Measurements from ENCODE around the gene ENSA.
"Not testable (repeated sequence)": the region's sequence is repeated elsewhere in the genome, so short reads cannot be mapped to it uniquely, and the experiment has no call there.

Gene ENSA

DNA sequence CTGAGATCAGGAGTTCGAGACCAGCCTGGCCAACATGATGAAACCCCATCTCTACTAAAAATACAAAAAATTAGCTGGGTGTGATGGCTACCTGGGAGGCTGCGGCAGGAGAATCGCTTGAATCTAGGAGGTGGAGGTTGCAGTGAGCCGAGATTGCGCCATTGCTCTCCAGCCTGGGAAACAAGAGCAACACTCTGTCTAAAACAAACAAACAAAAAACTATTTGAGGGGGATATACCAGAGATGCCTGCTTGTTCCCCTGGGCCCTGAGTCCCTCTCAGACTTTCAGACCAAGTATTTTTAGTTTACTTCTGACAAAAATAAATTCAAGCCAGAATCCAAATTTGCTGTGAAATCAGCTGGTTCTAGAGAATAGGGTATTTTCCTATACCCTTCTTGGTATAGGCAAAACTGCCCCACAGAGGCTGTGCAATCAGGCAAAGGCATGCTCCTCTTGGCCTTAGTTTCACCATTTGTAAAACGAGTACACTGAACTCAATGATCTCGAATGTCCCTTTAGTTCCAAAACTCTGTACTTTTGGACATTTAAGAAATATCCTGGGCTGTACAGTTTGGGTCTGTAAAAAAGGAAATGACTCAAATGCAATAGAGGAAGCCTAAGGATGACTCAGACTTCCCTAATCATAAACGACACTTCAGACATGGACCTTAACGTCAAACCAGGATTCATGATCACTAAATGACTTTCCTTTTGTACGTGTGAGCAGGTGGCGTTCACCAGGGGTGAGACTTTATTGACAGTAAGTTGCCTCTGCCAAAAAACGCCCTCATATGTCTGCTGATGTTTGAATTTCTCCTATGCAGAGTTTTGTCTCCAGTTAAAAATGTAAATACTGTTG lies 16.1 kb downstream of the ENSA start:
- peak overlapping the region; percentile 94 for H3K27ac Mint-ChIP-seq
- H3K4me1 Mint-ChIP-seq (ENCODE audit: low read depth) = peaks cover 67% of the 10 kb centered on the region
- H3K27me3 Mint-ChIP-seq = no peaks in the 10 kb centered on the region
- intact Hi-C loops (cut with micrococcal nuclease) = loop anchor here (1.0 kb wide), 1 partner anchor 34 kb away; the partner anchor contains the start of gene MCL1
- H3K9me3 Mint-ChIP-seq = no peaks in the 10 kb centered on the region
- peak overlapping the region; percentile 63 for H3K4me3 Mint-ChIP-seq
- peaks cover 29% of the 10 kb centered on the region for H3K36me3 Mint-ChIP-seq (ENCODE audit: low read depth)

DNA sequence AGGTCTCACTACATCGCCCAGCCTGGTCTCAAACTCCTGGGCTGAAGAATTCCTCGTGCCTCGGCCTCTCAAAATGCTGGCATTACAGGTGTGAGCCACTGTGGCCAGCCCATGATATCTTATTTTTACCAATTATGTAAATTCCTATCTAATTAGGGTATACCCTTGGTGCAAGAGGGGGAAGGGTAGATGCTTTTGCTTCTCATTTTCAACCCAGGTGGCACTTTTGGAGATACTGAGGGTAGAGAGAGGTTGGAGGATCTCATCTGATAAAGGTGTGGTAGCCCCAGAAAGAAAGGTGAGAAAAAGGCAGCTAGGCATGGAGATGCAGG lies 17.4 kb downstream of the ENSA start:
- Mint-ChIP-seq H3K27me3 (no peaks in the 10 kb centered on the region), H3K4me1 (ENCODE audit: low read depth) (peaks cover 63% of the 10 kb centered on the region), H3K36me3 (ENCODE audit: low read depth) (peaks cover 18% of the 10 kb centered on the region), H3K27ac (peak overlapping the region; percentile 94), H3K9me3 (no peaks in the 10 kb centered on the region), H3K4me3 (peak overlapping the region; percentile 30)
- intact Hi-C loops (cut with micrococcal nuclease) = no loop called here

DNA sequence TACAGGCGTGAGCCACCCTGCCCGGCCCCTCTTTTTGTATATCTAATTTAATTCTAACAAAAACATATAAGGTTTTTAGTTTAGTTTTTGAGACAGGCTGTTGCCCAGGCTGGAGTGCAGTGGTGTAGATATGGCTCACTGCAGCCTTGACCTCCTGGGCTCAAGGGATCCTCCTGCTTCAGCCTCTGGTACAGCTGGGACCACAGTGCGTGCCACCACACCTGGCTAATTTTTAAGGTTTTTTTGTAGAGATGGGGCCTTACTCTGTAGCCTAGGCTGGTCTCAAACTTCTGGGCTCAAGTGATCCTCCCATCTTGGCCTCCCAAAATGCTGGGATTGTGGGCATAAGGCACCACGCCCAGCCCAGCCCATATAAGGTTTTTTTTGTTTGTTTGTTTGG lies 18.8 kb downstream of the ENSA start:
- H3K9me3 Mint-ChIP-seq = no peaks in the 10 kb centered on the region
- no peak overlapping the region for H3K4me3 Mint-ChIP-seq
- no peaks in the 10 kb centered on the region for H3K27me3 Mint-ChIP-seq
- intact Hi-C loops (cut with micrococcal nuclease) = loop anchor here (2.0 kb wide), 1 partner anchor 18 kb away; the partner anchor contains the start of gene ENSA
- H3K27ac Mint-ChIP-seq = peak overlapping the region; percentile 94
- H3K4me1 Mint-ChIP-seq (ENCODE audit: low read depth) = peaks cover 49% of the 10 kb centered on the region
- peaks cover 4% of the 10 kb centered on the region for H3K36me3 Mint-ChIP-seq (ENCODE audit: low read depth)

- intact Hi-C loops (cut with micrococcal nuclease) = loop anchor here (2.0 kb wide), 1 partner anchor 19 kb away; the partner anchor contains the start of gene ENSA
- Mint-ChIP-seq H3K9me3 (no peaks in the 10 kb centered on the region), H3K4me3 (no peak overlapping the region), H3K27me3 (no peaks in the 10 kb centered on the region), H3K27ac (peak overlapping the region; percentile 94), H3K36me3 (ENCODE audit: low read depth) (no peaks in the 10 kb centered on the region), H3K4me1 (ENCODE audit: low read depth) (peaks cover 49% of the 10 kb centered on the region)
Measured at GRCh38 chr1:150609732-150610131, 19.7 kb downstream of the ENSA start.

DNA sequence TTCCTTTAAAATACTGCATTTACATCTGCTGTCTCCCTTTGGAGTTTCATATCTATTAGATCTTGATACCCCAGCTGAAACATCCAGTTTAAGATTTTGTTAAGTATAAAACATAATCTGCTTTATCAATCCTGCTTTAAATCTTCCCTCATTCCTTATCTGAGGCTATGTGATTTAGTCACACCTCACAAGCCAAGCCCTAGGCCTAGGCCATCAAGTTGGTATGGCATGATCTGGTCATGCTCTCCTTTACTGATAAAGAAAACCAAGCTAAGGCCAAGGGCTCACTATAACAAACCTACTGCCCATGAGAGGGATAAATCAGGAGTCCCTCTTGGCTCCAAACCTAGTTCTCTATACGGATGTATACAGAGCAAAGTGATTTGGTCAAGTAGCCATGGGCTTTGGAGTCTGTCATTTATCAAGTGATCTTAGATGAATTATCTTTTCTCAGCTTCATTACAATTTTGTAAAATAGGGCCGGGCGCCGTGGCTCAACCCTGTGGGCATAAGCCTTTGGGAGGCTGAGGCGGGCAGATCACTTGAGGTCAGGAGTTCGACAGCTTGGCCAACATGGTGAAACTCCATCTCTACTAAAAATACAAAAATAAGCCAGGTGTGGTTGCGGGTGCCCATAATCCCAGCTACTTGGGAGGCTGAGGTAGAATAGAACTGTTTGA lies 22.8 kb downstream of the ENSA start:
- no peaks in the 10 kb centered on the region for H3K36me3 Mint-ChIP-seq (ENCODE audit: low read depth)
- no peaks in the 10 kb centered on the region for H3K9me3 Mint-ChIP-seq
- H3K4me1 Mint-ChIP-seq (ENCODE audit: low read depth) = peaks cover 35% of the 10 kb centered on the region
- H3K4me3 Mint-ChIP-seq = no peak overlapping the region
- H3K27me3 Mint-ChIP-seq = no peaks in the 10 kb centered on the region
- no peak overlapping the region for H3K27ac Mint-ChIP-seq
- intact Hi-C loops (cut with micrococcal nuclease) = no loop called here

DNA sequence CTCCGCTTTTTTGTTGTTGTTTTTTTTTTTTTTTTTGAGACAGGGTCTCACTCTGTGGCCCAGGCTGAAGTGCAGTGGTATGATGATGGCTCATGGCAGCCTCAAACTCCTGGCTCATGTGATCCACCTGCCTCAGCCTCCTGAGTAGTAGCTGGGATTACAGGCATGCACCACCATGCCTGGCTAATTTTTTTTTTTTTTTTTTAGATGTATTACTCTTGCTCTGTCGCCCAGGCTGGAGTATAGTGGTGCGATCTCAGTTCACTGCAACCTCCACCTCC lies 24.0 kb downstream of the ENSA start:
- Mint-ChIP-seq H3K4me1 (ENCODE audit: low read depth) (peaks cover 28% of the 10 kb centered on the region), H3K27ac (peak overlapping the region; percentile 34)
- intact Hi-C loops (cut with micrococcal nuclease); H3K36me3 Mint-ChIP-seq (ENCODE audit: low read depth); H3K27me3 Mint-ChIP-seq; H3K4me3 Mint-ChIP-seq; H3K9me3 Mint-ChIP-seq: not testable (repeated sequence)

DNA sequence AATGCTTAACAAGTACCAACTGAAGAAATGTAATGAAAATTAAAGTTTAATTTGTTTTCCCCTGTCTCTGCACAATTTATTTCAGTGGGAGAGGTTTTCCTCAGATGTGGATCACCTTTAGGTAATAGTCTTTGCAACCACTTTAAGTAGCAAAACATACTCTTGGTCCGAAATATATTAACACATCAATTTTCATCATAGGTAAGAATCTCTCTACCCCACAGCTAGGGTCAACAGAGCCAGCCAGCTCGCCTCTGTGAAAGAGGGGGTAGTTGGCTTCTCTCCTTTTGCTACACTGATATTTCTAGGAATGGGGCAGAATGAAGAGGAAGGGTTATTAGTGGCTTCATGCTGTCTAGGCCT lies 25.2 kb downstream of the ENSA start:
- H3K27ac Mint-ChIP-seq = peak overlapping the region; percentile 34
- H3K4me3 Mint-ChIP-seq = no peak overlapping the region
- H3K36me3 Mint-ChIP-seq (ENCODE audit: low read depth) = peaks cover 12% of the 10 kb centered on the region
- no peaks in the 10 kb centered on the region for H3K9me3 Mint-ChIP-seq
- H3K27me3 Mint-ChIP-seq = no peaks in the 10 kb centered on the region
- H3K4me1 Mint-ChIP-seq (ENCODE audit: low read depth) = peaks cover 20% of the 10 kb centered on the region
- intact Hi-C loops (cut with micrococcal nuclease) = no loop called here

DNA sequence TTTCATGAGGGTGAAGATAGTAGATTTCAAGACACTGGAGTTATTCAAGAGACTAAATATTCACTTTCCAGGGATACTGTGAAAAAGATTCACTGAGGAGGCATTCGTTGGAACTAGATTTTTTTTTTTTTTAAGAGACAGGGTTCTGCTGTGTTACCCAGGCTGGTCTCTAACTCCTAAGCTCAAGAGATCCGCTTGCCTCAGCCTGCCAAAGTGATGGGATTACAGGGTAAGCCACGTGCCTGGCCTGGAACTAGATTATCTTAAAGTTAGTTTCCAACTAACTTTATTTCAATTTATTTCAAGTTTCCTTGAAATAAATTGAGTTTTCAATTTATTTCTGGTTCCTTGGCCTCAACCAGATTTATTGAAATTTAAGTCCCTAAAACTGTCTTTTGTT lies 25.7 kb downstream of the ENSA start:
- H3K36me3 Mint-ChIP-seq (ENCODE audit: low read depth) = peaks cover 12% of the 10 kb centered on the region
- H3K4me3 Mint-ChIP-seq = no peak overlapping the region
- no peaks in the 10 kb centered on the region for H3K27me3 Mint-ChIP-seq
- H3K9me3 Mint-ChIP-seq = no peaks in the 10 kb centered on the region
- intact Hi-C loops (cut with micrococcal nuclease) = loop anchor here (2.0 kb wide), 1 partner anchor 15 kb away; no protein-coding TSS in a partner anchor
- H3K27ac Mint-ChIP-seq = peak overlapping the region; percentile 10
- H3K4me1 Mint-ChIP-seq (ENCODE audit: low read depth) = peaks cover 20% of the 10 kb centered on the region

DNA sequence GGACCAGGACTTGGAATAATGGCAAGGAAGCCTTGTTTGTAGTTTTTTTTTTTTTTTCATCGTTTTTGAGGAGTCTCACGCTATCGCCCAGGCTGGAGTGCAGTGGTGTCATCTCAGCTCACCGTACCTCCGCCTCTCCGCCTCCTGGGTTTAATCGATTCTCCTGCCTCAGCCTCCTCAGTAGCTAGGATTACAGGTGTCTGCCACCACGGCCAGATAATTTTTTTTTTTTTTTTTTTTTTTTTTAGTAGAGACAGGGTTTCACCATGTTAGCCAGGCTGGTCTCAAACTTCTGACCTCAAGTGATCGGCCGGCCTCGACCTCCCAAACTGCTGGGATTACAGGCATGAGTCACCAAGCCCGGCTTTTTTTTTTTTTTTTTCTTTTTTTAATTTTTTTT lies 27.0 kb downstream of the ENSA start:
- not testable (repeated sequence) for H3K27me3 Mint-ChIP-seq, H3K27ac Mint-ChIP-seq, H3K4me3 Mint-ChIP-seq, H3K9me3 Mint-ChIP-seq
- intact Hi-C loops (cut with micrococcal nuclease) = loop anchor here (2.0 kb wide), 1 partner anchor 14 kb away; no protein-coding TSS in a partner anchor
- peaks cover 20% of the 10 kb centered on the region for H3K4me1 Mint-ChIP-seq (ENCODE audit: low read depth)
- peaks cover 12% of the 10 kb centered on the region for H3K36me3 Mint-ChIP-seq (ENCODE audit: low read depth)

GRCh38 chr1:150601540-150601939 lies 27.9 kb downstream of the ENSA start:
- intact Hi-C loops (cut with micrococcal nuclease) = no loop called here
- Mint-ChIP-seq H3K36me3 (ENCODE audit: low read depth) (peaks cover 12% of the 10 kb centered on the region), H3K9me3 (no peaks in the 10 kb centered on the region), H3K4me3 (no peak overlapping the region), H3K27me3 (no peaks in the 10 kb centered on the region), H3K4me1 (ENCODE audit: low read depth) (peaks cover 21% of the 10 kb centered on the region), H3K27ac (peak overlapping the region; percentile 52)

GRCh38 chr1:150598346-150598745 lies 31.1 kb downstream of the ENSA start:
- intact Hi-C loops (cut with micrococcal nuclease); H3K9me3 Mint-ChIP-seq; H3K27ac Mint-ChIP-seq; H3K27me3 Mint-ChIP-seq; H3K4me3 Mint-ChIP-seq: not testable (repeated sequence)
- peaks cover 22% of the 10 kb centered on the region for H3K4me1 Mint-ChIP-seq (ENCODE audit: low read depth)
- peaks cover 12% of the 10 kb centered on the region for H3K36me3 Mint-ChIP-seq (ENCODE audit: low read depth)

DNA sequence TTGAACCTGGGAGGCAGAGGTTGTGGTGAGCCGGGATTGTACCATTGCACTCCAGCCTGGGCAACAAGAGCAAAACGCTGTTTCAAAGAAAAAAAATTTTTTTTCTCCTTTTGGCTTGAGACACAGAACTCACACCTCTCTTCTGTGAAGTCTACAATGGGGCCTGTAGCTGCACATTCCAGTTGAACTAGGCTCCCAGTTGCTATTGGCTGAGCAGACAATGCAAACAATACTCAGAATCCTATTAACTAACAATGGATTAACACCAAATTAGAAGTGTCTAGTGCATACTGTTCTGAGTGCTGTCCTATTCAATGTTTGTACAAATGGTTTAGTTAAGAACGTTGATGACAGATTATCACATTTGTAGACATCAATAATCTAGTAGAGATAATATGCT lies 32.4 kb downstream of the ENSA start:
- no peak overlapping the region for H3K4me3 Mint-ChIP-seq
- H3K27ac Mint-ChIP-seq = no peak overlapping the region
- H3K4me1 Mint-ChIP-seq (ENCODE audit: low read depth) = peaks cover 20% of the 10 kb centered on the region
- H3K36me3 Mint-ChIP-seq (ENCODE audit: low read depth) = peaks cover 12% of the 10 kb centered on the region
- no peaks in the 10 kb centered on the region for H3K27me3 Mint-ChIP-seq
- intact Hi-C loops (cut with micrococcal nuclease) = no loop called here
- no peaks in the 10 kb centered on the region for H3K9me3 Mint-ChIP-seq

GRCh38 chr1:150596095-150596892 lies 33.1 kb downstream of the ENSA start:
- H3K4me3 Mint-ChIP-seq = no peak overlapping the region
- intact Hi-C loops (cut with micrococcal nuclease) = no loop called here

GRCh38 chr1:150582371-150582770 lies 47.0 kb downstream of the ENSA start:
- peaks cover 24% of the 10 kb centered on the region for H3K36me3 Mint-ChIP-seq (ENCODE audit: low read depth)
- H3K4me1 Mint-ChIP-seq (ENCODE audit: low read depth) = peaks cover 26% of the 10 kb centered on the region
- no peaks in the 10 kb centered on the region for H3K9me3 Mint-ChIP-seq
- H3K27ac Mint-ChIP-seq = peak overlapping the region; percentile 69
- H3K4me3 Mint-ChIP-seq = no peak overlapping the region
- intact Hi-C loops (cut with micrococcal nuclease) = no loop called here
- no peaks in the 10 kb centered on the region for H3K27me3 Mint-ChIP-seq

More at GRCh38 chr1:150596095-150596892, 33.1 kb downstream of the ENSA start:
- Mint-ChIP-seq H3K27ac (no peak overlapping the region), H3K36me3 (ENCODE audit: low read depth) (peaks cover 12% of the 10 kb centered on the region), H3K27me3 (no peaks in the 10 kb centered on the region), H3K9me3 (no peaks in the 10 kb centered on the region), H3K4me1 (ENCODE audit: low read depth) (peaks cover 20% of the 10 kb centered on the region)

Data from dendritic cell treated with granulocyte-macrophage colony-stimulating factor and Interleukin-4, amounts not matched to agents 40 ng/mL and 50 ng/mL, for 4 days (primary cell).